Mucosa of rectum (tissue), 2 donors: ENCODE data around the gene TEX47.

Experiments used
- H3K27ac ChIP-seq, 2 donors: one replicate each; pipeline ENCODE4 v1.7.0; 2013; ENCODE audit warnings: inconsistent platforms in 2 of 2, low read depth in 2 of 2, low read length in 2 of 2
- H3K27me3 ChIP-seq, 2 donors: one replicate each; pipeline ENCODE4 v1.7.0; 2013; ENCODE audit warnings: low read length in 2 of 2; ENCODE audit not compliant: control insufficient read depth in 2 of 2, insufficient read depth in 2 of 2
- H3K36me3 ChIP-seq, 2 donors: one replicate each; pipeline ENCODE4 v1.7.0; 2013; ENCODE audit warnings: low read length in 2 of 2; ENCODE audit not compliant: control insufficient read depth in 2 of 2, insufficient read depth in 2 of 2
- H3K4me1 ChIP-seq, 2 donors: one replicate each; pipeline ENCODE4 v1.7.0; 2013; ENCODE audit warnings: low read length in 2 of 2, mild to moderate bottlenecking in 1 of 2; ENCODE audit not compliant: control insufficient read depth in 2 of 2, insufficient read depth in 2 of 2
- H3K4me3 ChIP-seq, 2 donors: one replicate each; pipeline ENCODE4 v1.7.0; 2013; ENCODE audit warnings: low read length in 2 of 2
- H3K9ac ChIP-seq, 2 donors: one replicate each; pipeline ENCODE4 v1.7.0; 2013; ENCODE audit warnings: low read length in 2 of 2, low read depth in 1 of 2, mild to moderate bottlenecking in 1 of 2
- H3K9me3 ChIP-seq, 2 donors: one replicate each; pipeline ENCODE4 v1.7.0; 2013; ENCODE audit warnings: low read length in 2 of 2; ENCODE audit not compliant: control insufficient read depth in 2 of 2
- donor health status: healthy.
- donor health status: Normal muscosa, but diverticular disease.

Gene TEX47

DNA sequence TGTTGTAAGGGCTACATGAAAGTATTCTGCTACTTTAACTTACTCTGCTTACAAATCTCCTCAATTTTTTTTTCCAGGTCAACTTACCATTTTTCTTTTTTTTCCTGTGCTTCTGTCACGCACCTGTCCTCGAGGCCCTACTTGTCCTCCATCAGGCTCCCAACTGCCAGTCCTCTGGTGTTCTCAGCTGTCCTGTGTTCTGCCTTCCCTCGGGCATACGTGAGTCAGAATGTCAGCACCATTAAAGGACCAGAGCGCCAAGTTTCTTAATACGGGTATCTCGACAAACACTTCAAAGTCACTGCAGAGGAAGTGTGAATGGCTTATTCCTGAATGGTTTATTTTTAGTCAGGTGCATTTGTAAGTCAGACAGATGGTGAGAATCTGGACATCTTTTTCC, at the start of gene TEX47:
Gene TEX47 (minus strand): TSS at position 185 of the 400 bp plus-strand sequence. CDS start 795 bp downstream, outside the sequence.
- Histone ChIP-seq H3K9ac (no peak within 1 kb of the TSS), H3K36me3 (no peaks in the 10 kb centered on the region), H3K4me3 (no peak within 1 kb of the TSS), H3K27me3 (no peaks in the 10 kb centered on the region), H3K27ac (no peak within 1 kb of the TSS), H3K4me1 (no peaks in the 10 kb centered on the region), H3K9me3 (no peaks in the 10 kb centered on the region)

- no peaks in the 10 kb centered on the region for H3K4me1 ChIP-seq
- no peak overlapping the region for H3K4me3 ChIP-seq
- no peak overlapping the region for H3K27ac ChIP-seq
- no peaks in the 10 kb centered on the region for H3K36me3 ChIP-seq
- no peaks in the 10 kb centered on the region for H3K9me3 ChIP-seq
- no peak overlapping the region for H3K9ac ChIP-seq
- H3K27me3 ChIP-seq = no peaks in the 10 kb centered on the region
These were observed 49.6 kb upstream of the TEX47 start for GRCh38 chr7:88845091-88845490.

GRCh38 chr7:88842201-88842600, 46.7 kb upstream of the TEX47 start:
- no peaks in the 10 kb centered on the region for H3K4me1 ChIP-seq

GRCh38 chr7:88835147-88835728, 39.7 kb upstream of the TEX47 start:
- Histone ChIP-seq H3K9ac (no peak overlapping the region), H3K27ac (no peak overlapping the region), H3K4me3 (no peak overlapping the region), H3K4me1 (no peaks in the 10 kb centered on the region), H3K27me3 (no peaks in the 10 kb centered on the region), H3K9me3 (no peaks in the 10 kb centered on the region), H3K36me3 (no peaks in the 10 kb centered on the region)

More at GRCh38 chr7:88842201-88842600, 46.7 kb upstream of the TEX47 start:
- no peak overlapping the region for H3K27ac ChIP-seq
- H3K27me3 ChIP-seq = no peaks in the 10 kb centered on the region
- H3K36me3 ChIP-seq = no peaks in the 10 kb centered on the region
- no peaks in the 10 kb centered on the region for H3K9me3 ChIP-seq
- H3K9ac ChIP-seq = no peak overlapping the region
- H3K4me3 ChIP-seq = no peak overlapping the region

- Histone ChIP-seq H3K9ac (no peak overlapping the region), H3K27ac (no peak overlapping the region), H3K9me3 (no peaks in the 10 kb centered on the region), H3K36me3 (no peaks in the 10 kb centered on the region), H3K4me1 (no peaks in the 10 kb centered on the region), H3K4me3 (no peak overlapping the region), H3K27me3 (no peaks in the 10 kb centered on the region)
These were observed 30.7 kb upstream of the TEX47 start for GRCh38 chr7:88826222-88826621.

DNA sequence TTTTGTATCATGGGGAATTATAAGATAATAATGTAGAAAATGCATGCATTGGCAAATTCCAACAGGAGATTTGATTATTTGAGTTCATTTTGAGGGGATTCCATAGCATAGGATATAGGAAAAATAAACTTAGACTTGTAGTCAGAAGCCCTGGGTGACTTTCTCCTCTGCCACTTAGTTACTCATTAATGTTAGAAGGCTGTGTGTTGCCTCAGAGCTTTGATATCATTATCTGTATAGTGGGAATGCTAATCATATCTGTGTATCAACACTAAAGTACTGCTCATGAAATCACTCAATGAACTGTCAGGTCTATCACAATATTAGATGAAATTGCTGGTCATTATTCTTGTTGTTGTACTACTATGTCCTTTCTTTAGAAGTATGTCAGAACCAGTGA, 23.0 kb upstream of the TEX47 start:
- Histone ChIP-seq H3K27ac (no peak overlapping the region), H3K36me3 (no peaks in the 10 kb centered on the region), H3K27me3 (no peaks in the 10 kb centered on the region), H3K4me1 (no peaks in the 10 kb centered on the region), H3K4me3 (no peak overlapping the region), H3K9ac (no peak overlapping the region), H3K9me3 (no peaks in the 10 kb centered on the region)

DNA sequence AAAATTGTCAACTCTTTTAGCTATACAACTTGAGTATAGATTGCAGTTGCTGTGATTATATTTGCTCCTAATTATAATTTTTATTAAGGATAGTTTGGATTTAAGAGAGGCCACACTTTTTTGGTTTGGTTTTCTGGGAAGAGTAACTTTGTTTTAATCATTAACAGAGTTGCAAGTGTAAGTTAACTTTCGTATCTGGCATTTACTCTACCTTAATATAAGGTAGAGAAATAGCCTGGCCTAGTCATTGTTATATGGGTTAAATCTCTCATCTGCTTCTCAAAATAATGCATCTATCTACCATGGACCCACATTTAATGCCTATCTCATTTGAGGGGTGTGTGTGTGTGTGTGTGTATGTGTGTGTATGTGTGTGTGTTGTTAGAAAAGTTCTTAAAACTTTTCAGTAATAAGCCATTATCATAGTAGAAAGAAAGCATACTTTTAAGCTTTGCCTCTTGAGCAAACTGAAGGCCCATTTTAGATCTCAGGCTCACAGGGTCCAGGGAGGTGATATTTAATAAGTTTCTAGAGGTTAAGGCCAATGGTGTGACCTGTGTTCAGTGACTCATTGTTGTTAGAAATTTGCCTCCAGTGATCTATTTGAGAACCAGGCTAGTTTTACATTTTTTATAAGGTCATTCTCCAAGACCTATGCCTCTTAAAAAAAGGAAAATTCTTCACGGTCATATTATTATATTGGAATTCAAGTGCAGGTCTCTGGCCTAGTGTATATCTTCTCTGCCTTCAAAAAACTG, 10.9 kb upstream of the TEX47 start:
- H3K4me1 ChIP-seq = no peaks in the 10 kb centered on the region
- no peak overlapping the region for H3K9ac ChIP-seq
- no peak overlapping the region for H3K4me3 ChIP-seq
- H3K27me3 ChIP-seq = no peaks in the 10 kb centered on the region
- no peaks in the 10 kb centered on the region for H3K9me3 ChIP-seq
- H3K36me3 ChIP-seq = no peaks in the 10 kb centered on the region
- no peak overlapping the region for H3K27ac ChIP-seq

GRCh38 chr7:88801046-88801445, 5.5 kb upstream of the TEX47 start:
- H3K4me3 ChIP-seq = no peak overlapping the region

GRCh38 chr7:88792361-88792760, 3.2 kb downstream of the TEX47 start:
- no peaks in the 10 kb centered on the region for H3K4me1 ChIP-seq
- H3K9ac ChIP-seq = no peak overlapping the region
- no peak overlapping the region for H3K27ac ChIP-seq
- H3K9me3 ChIP-seq = no peaks in the 10 kb centered on the region
- H3K27me3 ChIP-seq = no peaks in the 10 kb centered on the region
- no peak overlapping the region for H3K4me3 ChIP-seq
- no peaks in the 10 kb centered on the region for H3K36me3 ChIP-seq

More at GRCh38 chr7:88801046-88801445, 5.5 kb upstream of the TEX47 start:
- Histone ChIP-seq H3K4me1 (no peaks in the 10 kb centered on the region), H3K9me3 (no peaks in the 10 kb centered on the region), H3K36me3 (no peaks in the 10 kb centered on the region), H3K27ac (no peak overlapping the region), H3K9ac (no peak overlapping the region), H3K27me3 (no peaks in the 10 kb centered on the region)

DNA sequence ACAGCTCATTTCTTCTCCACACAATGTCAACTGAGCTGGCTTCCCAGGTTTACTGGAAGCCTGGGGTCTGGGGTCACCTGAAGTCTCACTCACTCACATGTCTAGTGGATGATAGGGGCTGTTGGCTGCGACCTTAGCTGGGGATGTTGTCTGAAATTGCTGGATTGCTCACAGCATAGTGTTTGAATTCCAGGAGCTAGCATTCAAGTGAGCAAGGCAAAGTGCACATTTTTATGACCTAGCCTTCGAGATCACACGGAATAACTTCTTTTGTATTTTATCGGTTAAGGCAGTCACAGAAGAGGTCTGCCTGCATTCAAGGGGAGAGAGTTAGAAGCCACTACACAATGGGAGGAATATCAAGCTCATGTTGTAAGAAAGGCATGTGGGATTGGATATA, 3.6 kb downstream of the TEX47 start:
- Histone ChIP-seq H3K27me3 (no peaks in the 10 kb centered on the region), H3K9ac (no peak overlapping the region), H3K4me1 (no peaks in the 10 kb centered on the region), H3K4me3 (no peak overlapping the region), H3K36me3 (no peaks in the 10 kb centered on the region), H3K27ac (no peak overlapping the region), H3K9me3 (no peaks in the 10 kb centered on the region)
